GM12878 (cell line): ENCODE measurements around the gene A2ML1. TPM values are rescaled to one million over a fixed set of nuclear protein-coding genes. Genes with fewer than 3 reads are reported as not detected.

Experiments used
- ATAC-seq: fragments of 200-7000 bp; cut with Tn5 transposase; 3 replicates; pipeline ENCODE4 v1.9.1; 2020; ENCODE audit warnings: mild to moderate bottlenecking, moderate library complexity
- BruUV-seq: library from RNA; stranded (reverse); fragments of 400-500 nt; replicated peaks from 2 replicates; lab custom pipeline; 2021; lab: Mats Ljungman, UMichigan
- CTCF ChIA-PET: fragments of 300-600 bp; sonication (Branson Sonifier 250); formaldehyde crosslinking; extraction: SDS; loops from one replicate; lab custom pipeline; 2021; ENCODE audit warnings: inconsistent platforms; lab: Yijun Ruan, JAX
- POLR2A ChIA-PET: fragments of 350-600 bp; formaldehyde crosslinking; extraction: SDS; loops from one replicate; lab custom pipeline; 2021; ENCODE audit warnings: inconsistent platforms; lab: Charles Lee
- RAD21 ChIA-PET: fragments of 300-600 bp; sonication (Branson Sonifier 250); formaldehyde crosslinking; loops from one replicate; lab custom pipeline; 2023; ENCODE audit warnings: antibody characterized with exemption; ENCODE audit not compliant: unreplicated experiment; lab: Charles Lee
- SMC1A ChIA-PET: fragments of 300-600 bp; sonication (Branson Sonifier 250); formaldehyde crosslinking; loops from one replicate; lab custom pipeline; 2023; ENCODE audit not compliant: unreplicated experiment, uncharacterized antibody; lab: Charles Lee
- DNase-seq: peaks from one replicate; pipeline ENCODE4 v3.0.0-alpha.2; 2011; ENCODE audit warnings: low read depth, low spot score
- FAIRE-seq: peaks from 3 replicates; lab custom pipeline; 2011; peaks lifted over from hg19 to GRCh38; lab: Jason Lieb, UNC
- H2AFZ ChIP-seq: 2 replicates; pipeline ENCODE4 v1.6.0; 2011; ENCODE audit warnings: low read depth, low read length, control low read depth; ENCODE audit not compliant: control insufficient read depth
- H3K27ac ChIP-seq: 2 replicates; pipeline ENCODE4 v1.5.1; 2011; ENCODE audit warnings: control low read depth; ENCODE audit not compliant: control insufficient read depth, insufficient read depth
- H3K27me3 ChIP-seq, 2 experiments: replicated peaks in 1 of 2; 2 replicates each; pipeline versions ENCODE4 v1.6.0 to v1.6.1; 2011; ENCODE audit warnings: low read length in 1 of 2; ENCODE audit not compliant: control insufficient read depth in 2 of 2, insufficient read depth in 2 of 2
- H3K36me3 ChIP-seq, 2 experiments: 2 replicates each; pipeline ENCODE4 v1.5.1; 2011; ENCODE audit warnings: low read length in 1 of 2; ENCODE audit not compliant: control insufficient read depth in 2 of 2, insufficient read depth in 2 of 2
- H3K4me1 ChIP-seq: 2 replicates; pipeline ENCODE4 v1.6.1; 2011; ENCODE audit warnings: mild to moderate bottlenecking, low read length, moderate library complexity, mixed read lengths; ENCODE audit not compliant: control insufficient read depth, insufficient read depth
- H3K4me2 ChIP-seq: 2 replicates; pipeline ENCODE4 v1.6.0; 2011; ENCODE audit warnings: control low read depth; ENCODE audit not compliant: control insufficient read depth, insufficient read depth
- H3K4me3 ChIP-seq: fragments of 200-600 bp; sonication (generic); 2 replicates; pipeline ENCODE4 v1.5.1; 2016
- H3K79me2 ChIP-seq: 2 replicates; pipeline ENCODE4 v1.6.0; 2011; ENCODE audit warnings: low read length; ENCODE audit not compliant: control insufficient read depth, insufficient read depth
- H3K9ac ChIP-seq: 2 replicates; pipeline ENCODE4 v1.8.0; 2011; ENCODE audit warnings: low read length, control low read depth, mixed read lengths; ENCODE audit not compliant: control insufficient read depth, insufficient read depth
- H3K9me3 ChIP-seq: replicated peaks from 3 replicates; pipeline ENCODE4 v1.5.1; 2011; ENCODE audit warnings: mild to moderate bottlenecking, low read length; ENCODE audit not compliant: control insufficient read depth, insufficient read depth
- H4K20me1 ChIP-seq: 2 replicates; pipeline ENCODE4 v1.6.0; 2011; ENCODE audit not compliant: control insufficient read depth, insufficient read depth
- BHLHE40 ChIP-seq, 2 experiments: fragments of 450-650 bp in 1 of 2; IDR thresholded peaks; 2 replicates each; pipeline ENCODE4 v1.6.1; 2011 to 2017; ENCODE audit warnings: low read depth in 2 of 2, borderline replicate concordance in 1 of 2, improper control_type of control experiment in 1 of 2, low read length in 1 of 2, mild to moderate bottlenecking in 1 of 2
- CBFB ChIP-seq: IDR thresholded peaks from 2 replicates; pipeline ENCODE4 v1.6.1; 2016; ENCODE audit warnings: antibody characterized with exemption, low read depth
- CHD2 ChIP-seq: IDR thresholded peaks from 2 replicates; pipeline ENCODE4 v1.6.1; 2011; ENCODE audit warnings: low read depth, low read length, improper control_type of control experiment, borderline replicate concordance
- CUX1 ChIP-seq: IDR thresholded peaks from 2 replicates; pipeline ENCODE4 v1.6.1; 2012; ENCODE audit warnings: improper control_type of control experiment, low read depth, low read length; ENCODE audit not compliant: insufficient replicate concordance
- MYB ChIP-seq: fragments of 150-350 bp; IDR thresholded peaks from 2 replicates; pipeline ENCODE4 v1.6.1; 2014; ENCODE audit warnings: mild to moderate bottlenecking, low read depth, low read length, borderline replicate concordance
- NFXL1 ChIP-seq: fragments of 450-650 bp; IDR thresholded peaks from 2 replicates; pipeline ENCODE4 v1.6.1; 2017; ENCODE audit warnings: antibody characterized with exemption, mild to moderate bottlenecking, borderline replicate concordance
- PAX8 ChIP-seq: fragments of 450-650 bp; IDR thresholded peaks from 2 replicates; pipeline ENCODE4 v1.6.1; 2017; ENCODE audit warnings: mild to moderate bottlenecking, moderate library complexity
- SRF ChIP-seq, 2 experiments: IDR thresholded peaks; 2 replicates each; pipeline ENCODE4 v1.6.1; 2011; ENCODE audit warnings: low read depth in 2 of 2, low read length in 2 of 2, mild to moderate bottlenecking in 1 of 2, moderate library complexity in 1 of 2
- ZBTB11 ChIP-seq: fragments of 450-650 bp; formaldehyde crosslinking; IDR thresholded peaks from 2 replicates; pipeline ENCODE4 v1.5.0; 2022; ENCODE audit warnings: mild to moderate bottlenecking, missing genetic modification characterization
- WGBS: methylation state at CpG from one replicate; pipeline ENCODE4 v1.1.6; 2016; ENCODE audit warnings: low lambda C conversion rate; ENCODE audit not compliant: insufficient replicate concordance, insufficient coverage; ENCODE audit errors: missing lambda C conversion rate; 5-methylcytosine and 5-hydroxymethylcytosine counted together
- in situ Hi-C: fragments of 300-500 bp; cut with MboI; formaldehyde crosslinking; loops from 9 replicates; pipeline ENCODE4 v1.14.3; 2018; ENCODE audit warnings: mixed read lengths
- intact Hi-C: fragments of 100-400 bp; cut with micrococcal nuclease; formaldehyde crosslinking; loops from one replicate; pipeline ENCODE4 v1.14.2; 2022; ENCODE audit not compliant: unreplicated experiment
- polyA plus RNA-seq, 11 experiments: library from polyadenylated mRNA; depleted of rRNA in 4 of 11; unstranded in 6 of 11; stranded (reverse) in 5 of 11; fragments of >200 nt; fragmentation: Nextera tagmentation in 4 of 11; fragmentation: Illumina TruSeq in 1 of 11; extraction: Ambion mirVana in 4 of 11; extraction: Trizol in 1 of 11; gene quantifications; 1 replicate in 1 of 11; 2 replicates in 10 of 11; pipeline versions ENCODE4 v1.2.1 to v1.2.3, GENCODE V29; 2011 to 2016; ENCODE audit warnings: inconsistent platforms in 2 of 11, missing spikeins in 2 of 11, low read depth in 1 of 11
- total RNA-seq, 4 experiments: library from RNA; depleted of rRNA in 3 of 4; stranded (reverse); fragments of >200 nt in 3 of 4; fragmentation: Illumina TruSeq in 1 of 4; extraction: Trizol in 1 of 4; gene quantifications; 2 replicates each; pipeline versions ENCODE4 v1.2.1 to v1.2.3, GENCODE V29; 2013 to 2021

Gene A2ML1
- total and polyA plus RNA-seq, 10 of the 15 experiments (the other 5 are each of a cell fraction or from before 2014, with no cell fraction given) = not detected

GRCh38 chr12:8894986-8895385 lies 72.6 kb downstream of the A2ML1 start (continued):
- TF ChIP-seq CUX1 = no peak
- no peak for TF ChIP-seq CBFB
- TF ChIP-seq CHD2 = no peak

DNA sequence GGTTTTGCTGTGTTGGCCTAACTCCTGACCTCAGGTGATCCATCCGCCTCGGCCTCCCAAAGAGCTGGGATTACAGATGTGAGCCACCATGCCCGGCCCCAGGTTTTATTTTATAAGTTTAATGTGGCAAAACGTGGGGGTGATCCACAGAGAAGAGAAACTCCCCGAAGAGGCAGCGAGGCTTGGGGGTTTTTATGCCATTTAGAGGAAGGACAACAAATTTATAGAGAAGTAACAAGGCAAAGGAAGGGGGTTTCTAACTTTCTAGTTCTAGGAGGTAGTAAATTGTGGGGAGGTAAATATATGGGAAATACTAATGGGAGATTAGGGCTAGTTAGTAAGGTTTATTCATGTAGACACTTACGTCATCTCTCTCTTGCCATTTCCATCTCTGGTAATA lies 74.7 kb downstream of the A2ML1 start:
- Histone ChIP-seq H3K9ac (no peak overlapping the region), H3K27ac (no peak overlapping the region), H3K4me2 (no peak overlapping the region), H3K9me3 (no peaks in the 10 kb centered on the region; the same call in 2 of the 3 replicates), H3K4me1 (no peaks in the 10 kb centered on the region), H3K4me3 (no peak overlapping the region), H4K20me1 (no peaks in the 10 kb centered on the region), H3K79me2 (no peaks in the 10 kb centered on the region), H3K36me3 (no peaks in the 10 kb centered on the region), H3K27me3 (no peaks in the 10 kb centered on the region; a peak in 1 of 4 replicates), H2AFZ (no peak overlapping the region)
- BruUV-seq = no TSS peak
- SMC1A ChIA-PET = interaction anchor here (0.9 kb wide), 1 partner anchor 15 kb away, joined by 3 read pairs; no protein-coding TSS in a partner anchor
- intact Hi-C loops (no loop called here), in situ Hi-C loops (loop anchor here (10.0 to 25.0 kb wide), 2 partner anchors 212 to 360 kb away; partner anchors contain the start of gene CLEC4E)
- no peak for ATAC-seq
- CTCF ChIA-PET = no interaction called here
- POLR2A ChIA-PET = no interaction called here
- RAD21 ChIA-PET = interaction anchor here (0.8 kb wide), 1 partner anchor 153 kb away, joined by 3 read pairs; no protein-coding TSS in a partner anchor
- 33% methylated on average over 7 of the region's 7 CpGs for WGBS
- FAIRE-seq = no peak
- no peak for DNase-seq
- TF ChIP-seq SRF (IDR thresholded peaks at IDR 0.05; ENCODE audit: low read depth in 2 of 2, low read length in 2 of 2) = no peak
- TF ChIP-seq ZBTB11 = no peak
- no peak for TF ChIP-seq PAX8
- TF ChIP-seq NFXL1 = no peak
- no peak for TF ChIP-seq MYB
- no peak for TF ChIP-seq BHLHE40 (IDR thresholded peaks at IDR 0.05; ENCODE audit: borderline replicate concordance in 1 of 2, low read depth in 2 of 2, low read length in 1 of 2)
